Body of pancreas (tissue), 4 donors: ENCODE data around the gene PTDSS2.

Source experiments
- POLR2A ChIP-seq, 3 donors: fragments of 450-650 bp; IDR thresholded peaks; one replicate each; pipeline ENCODE4 v1.6.1; 2016; ENCODE audit warnings: antibody characterized with exemption in 3 of 3, mild to moderate bottlenecking in 2 of 3
- TF ChIP-seq, protein P1 (sequence below), 7 experiments: fragments of 450-650 bp in 4 of 7; fragments of 200-600 bp in 3 of 7; sonication (generic) in 3 of 7; IDR thresholded peaks; one replicate each; pipeline ENCODE4 v1.5.1; 2016 to 2019; ENCODE audit warnings: antibody characterized with exemption in 7 of 7

DNA sequence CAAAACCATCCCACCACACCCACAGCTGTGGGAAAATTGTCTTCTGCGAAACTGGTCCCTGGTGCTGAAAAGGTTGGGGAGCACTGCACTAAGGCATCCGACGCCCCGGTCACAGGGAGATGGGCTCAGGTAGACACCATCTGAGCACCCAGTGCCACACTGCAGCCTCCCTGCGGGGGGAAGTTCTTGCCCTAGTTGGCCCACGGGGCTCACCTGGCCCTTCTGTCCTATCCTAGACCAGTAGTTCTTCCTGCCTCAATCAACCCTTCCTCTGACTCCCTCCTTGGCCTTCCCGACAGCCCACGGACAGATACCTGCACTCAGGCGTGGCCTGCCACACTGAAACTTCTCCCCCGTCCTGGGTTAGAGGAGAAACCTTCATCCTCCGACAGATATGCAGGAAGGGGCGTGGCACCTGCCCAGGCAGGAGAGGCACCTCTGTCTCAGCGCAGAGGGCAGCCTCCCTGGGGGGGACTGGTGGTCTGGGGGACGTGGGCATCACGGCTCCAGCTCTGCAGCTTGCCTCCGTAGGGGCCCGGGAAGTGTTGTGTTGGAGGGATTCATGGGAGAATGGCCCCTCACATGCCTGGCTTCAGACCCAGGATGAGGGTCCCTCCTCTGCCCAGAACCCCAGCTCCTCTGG lies 12.7 kb upstream of the PTDSS2 start:
- TF ChIP-seq, protein P1, sequence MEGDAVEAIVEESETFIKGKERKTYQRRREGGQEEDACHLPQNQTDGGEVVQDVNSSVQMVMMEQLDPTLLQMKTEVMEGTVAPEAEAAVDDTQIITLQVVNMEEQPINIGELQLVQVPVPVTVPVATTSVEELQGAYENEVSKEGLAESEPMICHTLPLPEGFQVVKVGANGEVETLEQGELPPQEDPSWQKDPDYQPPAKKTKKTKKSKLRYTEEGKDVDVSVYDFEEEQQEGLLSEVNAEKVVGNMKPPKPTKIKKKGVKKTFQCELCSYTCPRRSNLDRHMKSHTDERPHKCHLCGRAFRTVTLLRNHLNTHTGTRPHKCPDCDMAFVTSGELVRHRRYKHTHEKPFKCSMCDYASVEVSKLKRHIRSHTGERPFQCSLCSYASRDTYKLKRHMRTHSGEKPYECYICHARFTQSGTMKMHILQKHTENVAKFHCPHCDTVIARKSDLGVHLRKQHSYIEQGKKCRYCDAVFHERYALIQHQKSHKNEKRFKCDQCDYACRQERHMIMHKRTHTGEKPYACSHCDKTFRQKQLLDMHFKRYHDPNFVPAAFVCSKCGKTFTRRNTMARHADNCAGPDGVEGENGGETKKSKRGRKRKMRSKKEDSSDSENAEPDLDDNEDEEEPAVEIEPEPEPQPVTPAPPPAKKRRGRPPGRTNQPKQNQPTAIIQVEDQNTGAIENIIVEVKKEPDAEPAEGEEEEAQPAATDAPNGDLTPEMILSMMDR (IDR thresholded peaks at IDR 0.05) = no peak
- no peak for TF ChIP-seq POLR2A (IDR thresholded peaks at IDR 0.05)
